Measurements from ENCODE around the gene JAK2. TPM values are rescaled to one million over a fixed set of nuclear protein-coding genes. Genes with fewer than 3 reads are reported as not detected.

The JAK2 gene
- polyA plus RNA-seq, 1 experiment: 9.2 TPM

DNA sequence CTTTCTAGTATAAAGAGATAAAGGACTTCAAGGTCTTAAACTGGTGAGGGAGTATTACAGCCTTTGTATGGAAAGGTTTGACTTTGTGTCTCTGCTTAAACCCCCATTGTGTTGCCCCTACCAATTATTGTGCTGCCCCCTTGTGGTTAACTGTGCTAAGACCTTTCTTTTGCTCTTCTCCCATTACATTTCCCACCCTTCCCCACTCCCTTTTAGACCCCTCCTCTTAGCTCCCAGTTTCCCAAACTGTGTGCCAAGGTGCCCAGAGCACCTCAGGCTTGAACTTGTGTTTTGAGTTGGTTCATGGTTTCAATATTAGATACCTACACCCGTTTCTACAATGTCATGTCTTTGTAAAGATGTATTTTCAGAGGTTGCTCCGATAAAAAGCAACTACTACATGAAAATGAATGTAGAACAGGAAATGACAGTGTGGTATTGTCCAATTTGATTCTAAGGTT is 2.9 kb downstream of the JAK2 start:
- ChIA-PET CTCF (interaction anchor here (0.6 to 5.8 kb wide), 56 partner anchors 8 to 718 kb away, joined by 3 to 54 read pairs (median 4); partner anchors contain the start of gene RCL1), POLR2A (no interaction called here)
- H3K4me3 ChIP-seq (ENCODE audit: low read depth, low read length): no peak overlapping the region; the same call in 1 of the 2 replicates
- H3K27ac ChIP-seq (ENCODE audit: low read depth, low read length): no peak overlapping the region
- H3K27me3 ChIP-seq (ENCODE audit: control insufficient read depth, insufficient read depth, low read length): no peaks in the 10 kb centered on the region
- H3K9me3 ChIP-seq (ENCODE audit: control insufficient read depth, insufficient read depth, low read length): no peaks in the 10 kb centered on the region
- TF ChIP-seq, protein P1, sequence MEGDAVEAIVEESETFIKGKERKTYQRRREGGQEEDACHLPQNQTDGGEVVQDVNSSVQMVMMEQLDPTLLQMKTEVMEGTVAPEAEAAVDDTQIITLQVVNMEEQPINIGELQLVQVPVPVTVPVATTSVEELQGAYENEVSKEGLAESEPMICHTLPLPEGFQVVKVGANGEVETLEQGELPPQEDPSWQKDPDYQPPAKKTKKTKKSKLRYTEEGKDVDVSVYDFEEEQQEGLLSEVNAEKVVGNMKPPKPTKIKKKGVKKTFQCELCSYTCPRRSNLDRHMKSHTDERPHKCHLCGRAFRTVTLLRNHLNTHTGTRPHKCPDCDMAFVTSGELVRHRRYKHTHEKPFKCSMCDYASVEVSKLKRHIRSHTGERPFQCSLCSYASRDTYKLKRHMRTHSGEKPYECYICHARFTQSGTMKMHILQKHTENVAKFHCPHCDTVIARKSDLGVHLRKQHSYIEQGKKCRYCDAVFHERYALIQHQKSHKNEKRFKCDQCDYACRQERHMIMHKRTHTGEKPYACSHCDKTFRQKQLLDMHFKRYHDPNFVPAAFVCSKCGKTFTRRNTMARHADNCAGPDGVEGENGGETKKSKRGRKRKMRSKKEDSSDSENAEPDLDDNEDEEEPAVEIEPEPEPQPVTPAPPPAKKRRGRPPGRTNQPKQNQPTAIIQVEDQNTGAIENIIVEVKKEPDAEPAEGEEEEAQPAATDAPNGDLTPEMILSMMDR (IDR thresholded peaks at IDR 0.05; ENCODE audit: low read depth, low read length): peak; percentile 80
- peak; percentile 30 for DNase-seq (ENCODE audit: low read depth, low spot score)

DNA sequence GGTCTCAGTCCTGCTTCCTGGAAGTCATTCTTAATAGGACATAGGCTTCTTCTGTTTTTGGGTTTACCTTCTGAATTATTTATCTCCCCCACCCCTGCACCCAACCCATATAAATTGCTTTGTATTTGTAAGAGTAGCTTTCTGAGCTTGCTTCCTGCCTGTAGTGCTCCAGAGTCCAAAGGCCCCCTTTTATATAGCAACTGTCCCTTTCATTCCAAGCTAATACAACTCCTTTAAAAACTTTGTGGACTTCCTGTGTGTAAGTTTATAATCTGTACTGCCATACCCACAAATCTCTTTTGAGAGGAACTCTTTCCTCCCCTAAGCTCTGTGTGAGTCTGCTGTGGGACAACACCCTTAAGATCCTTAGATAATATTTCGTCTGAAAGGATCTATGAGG is 7.8 kb downstream of the JAK2 start:
- Histone ChIP-seq H3K27ac (ENCODE audit: low read depth, low read length) (no peak overlapping the region), H3K9me3 (ENCODE audit: control insufficient read depth, insufficient read depth, low read length) (no peaks in the 10 kb centered on the region), H3K27me3 (ENCODE audit: control insufficient read depth, insufficient read depth, low read length) (no peaks in the 10 kb centered on the region), H3K4me3 (ENCODE audit: low read depth, low read length) (no peak overlapping the region)
- TF ChIP-seq, protein P1 (IDR thresholded peaks at IDR 0.05; ENCODE audit: low read depth, low read length): no peak
- no peak for DNase-seq (ENCODE audit: low read depth, low spot score)
- POLR2A ChIA-PET: no interaction called here
- CTCF ChIA-PET: interaction anchor here (0.6 to 1.5 kb wide), 5 partner anchors 68 to 230 kb away, joined by 3 to 9 read pairs (median 3); no protein-coding TSS in a partner anchor

DNA sequence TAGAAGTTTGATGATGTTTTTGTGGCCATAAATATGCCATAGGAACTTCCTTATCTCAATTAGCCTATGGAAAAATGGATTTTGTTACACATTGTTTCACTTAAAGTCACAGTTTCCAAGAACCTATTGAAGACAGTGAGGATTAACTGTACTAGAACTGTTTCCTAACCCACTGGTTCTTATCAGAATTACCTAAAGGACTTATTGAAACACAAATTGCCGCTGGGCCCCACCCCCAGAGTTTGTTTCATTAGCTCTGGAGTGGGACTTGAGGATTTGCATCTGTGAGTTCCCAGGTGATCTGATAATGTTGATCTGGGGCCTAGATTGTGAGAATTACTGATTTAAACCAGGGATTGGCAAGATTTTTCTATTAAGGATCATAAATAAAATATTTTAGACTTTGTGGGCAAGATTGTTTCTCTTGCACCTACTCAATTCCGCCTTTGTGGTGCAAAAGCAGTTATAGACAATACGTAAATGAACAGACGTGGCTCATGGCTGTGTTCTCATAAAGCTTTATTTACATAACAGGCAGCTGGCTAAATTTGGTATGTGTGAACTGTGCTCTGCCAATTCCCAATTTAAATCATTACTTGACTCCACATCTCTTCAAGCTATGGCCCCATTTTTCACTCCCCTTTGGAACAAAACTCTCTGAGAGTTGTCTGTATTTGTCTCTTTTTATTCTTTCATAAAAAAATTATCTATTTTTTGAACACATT is 9.3 kb downstream of the JAK2 start:
- POLR2A ChIA-PET: no interaction called here
- Histone ChIP-seq H3K27me3 (ENCODE audit: control insufficient read depth, insufficient read depth, low read length) (no peaks in the 10 kb centered on the region), H3K27ac (ENCODE audit: low read depth, low read length) (no peak overlapping the region), H3K4me3 (ENCODE audit: low read depth, low read length) (no peak overlapping the region), H3K9me3 (ENCODE audit: control insufficient read depth, insufficient read depth, low read length) (no peaks in the 10 kb centered on the region)
- CTCF ChIA-PET: interaction anchor here (0.6 to 1.4 kb wide), 3 partner anchors 9 to 170 kb away, joined by 3 read pairs; partner anchors contain the start of gene JAK2
- TF ChIP-seq, protein P1 (IDR thresholded peaks at IDR 0.05; ENCODE audit: low read depth, low read length): no peak
- no peak for DNase-seq (ENCODE audit: low read depth, low spot score)

DNA sequence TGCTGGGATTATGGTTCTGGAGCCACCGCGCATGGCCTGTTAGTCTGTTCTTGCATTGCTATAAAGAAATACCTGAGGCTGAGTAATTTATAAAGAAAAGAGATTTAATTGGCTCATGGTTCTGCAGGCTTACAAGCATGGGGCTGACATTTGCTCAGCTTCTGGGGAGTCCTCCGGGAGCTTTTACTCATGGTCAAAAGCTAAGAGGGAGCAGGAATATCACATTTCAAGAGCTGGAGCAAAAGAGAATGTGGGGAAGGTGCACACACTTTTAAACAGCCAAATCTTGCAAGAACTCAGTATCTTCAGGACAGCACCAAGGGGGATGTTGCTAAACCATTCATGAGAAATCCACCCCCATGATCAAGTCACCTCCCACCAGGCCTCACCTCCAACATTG is 12.1 kb downstream of the JAK2 start:
- Histone ChIP-seq H3K9me3 (ENCODE audit: control insufficient read depth, insufficient read depth, low read length) (no peaks in the 10 kb centered on the region), H3K4me3 (ENCODE audit: low read depth, low read length) (no peak overlapping the region), H3K27ac (ENCODE audit: low read depth, low read length) (no peak overlapping the region), H3K27me3 (ENCODE audit: control insufficient read depth, insufficient read depth, low read length) (no peaks in the 10 kb centered on the region)
- TF ChIP-seq, protein P1 (IDR thresholded peaks at IDR 0.05; ENCODE audit: low read depth, low read length): no peak
- no peak for DNase-seq (ENCODE audit: low read depth, low spot score)
- ChIA-PET POLR2A (no interaction called here), CTCF (interaction anchor here (3.6 kb wide), 1 partner anchor 9 kb away, joined by 34 read pairs; no protein-coding TSS in a partner anchor)

DNA sequence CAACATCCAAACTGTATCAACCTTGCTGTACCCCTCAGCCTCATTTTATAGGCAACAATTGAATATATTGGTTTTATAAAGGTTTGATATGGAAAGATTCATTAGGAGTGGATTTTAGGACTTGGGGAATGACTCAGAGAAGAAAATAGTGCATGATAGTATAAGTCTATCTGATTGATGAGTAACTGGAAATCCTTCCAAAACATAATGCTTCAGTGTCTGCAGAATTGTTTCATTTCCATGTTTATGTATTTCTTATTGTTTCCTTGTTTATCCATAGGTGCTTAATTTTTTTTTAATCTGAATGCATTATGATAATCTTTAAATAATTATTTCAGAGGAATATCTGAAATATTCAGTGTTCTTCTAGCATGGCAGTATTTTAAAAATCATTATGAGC is 12.6 kb downstream of the JAK2 start:
- DNase-seq (ENCODE audit: low read depth, low spot score): no peak
- H3K9me3 ChIP-seq (ENCODE audit: control insufficient read depth, insufficient read depth, low read length): no peaks in the 10 kb centered on the region
- CTCF ChIA-PET: interaction anchor here (3.6 kb wide), 1 partner anchor 10 kb away, joined by 34 read pairs; no protein-coding TSS in a partner anchor
- H3K4me3 ChIP-seq (ENCODE audit: low read depth, low read length): no peak overlapping the region
- H3K27ac ChIP-seq (ENCODE audit: low read depth, low read length): no peak overlapping the region
- POLR2A ChIA-PET: no interaction called here
- H3K27me3 ChIP-seq (ENCODE audit: control insufficient read depth, insufficient read depth, low read length): no peaks in the 10 kb centered on the region
- TF ChIP-seq, protein P1 (IDR thresholded peaks at IDR 0.05; ENCODE audit: low read depth, low read length): no peak
